ENCODE data around the gene RRP1B.

The RRP1B gene

GRCh38 chr21:43652616-43653015 is 6.7 kb upstream of the RRP1B start:
- no peak for ATAC-seq (ENCODE audit: low read depth)
- TF ChIP-seq CTCF (IDR thresholded peaks at IDR 0.05; ENCODE audit: poor library complexity, severe bottlenecking) = no peak

GRCh38 chr21:43653626-43654025 is 5.7 kb upstream of the RRP1B start:
- H3K4me3 ChIP-seq (ENCODE audit: severe bottlenecking) = no peak overlapping the region
- H3K27me3 ChIP-seq (ENCODE audit: insufficient read depth, poor library complexity, severe bottlenecking) = no peaks in the 10 kb centered on the region
- peaks cover 12% of the 10 kb centered on the region for H3K4me1 ChIP-seq (ENCODE audit: insufficient read depth, poor library complexity, severe bottlenecking)
- no peaks in the 10 kb centered on the region for H3K9me3 ChIP-seq (ENCODE audit: severe bottlenecking)
- DNase-seq (ENCODE audit: low spot score) (no peak), ATAC-seq (ENCODE audit: low read depth) (no peak)
- H3K27ac ChIP-seq (ENCODE audit: poor library complexity, severe bottlenecking) = no peak overlapping the region
- TF ChIP-seq CTCF (IDR thresholded peaks at IDR 0.05; ENCODE audit: poor library complexity, severe bottlenecking) = no peak
- H3K36me3 ChIP-seq (ENCODE audit: low read depth) = no peaks in the 10 kb centered on the region

More at GRCh38 chr21:43652616-43653015, 6.7 kb upstream of the RRP1B start:
- Histone ChIP-seq H3K9me3 (ENCODE audit: severe bottlenecking) (no peaks in the 10 kb centered on the region), H3K4me3 (ENCODE audit: severe bottlenecking) (no peak overlapping the region), H3K27ac (ENCODE audit: poor library complexity, severe bottlenecking) (no peak overlapping the region), H3K27me3 (ENCODE audit: insufficient read depth, poor library complexity, severe bottlenecking) (no peaks in the 10 kb centered on the region), H3K4me1 (ENCODE audit: insufficient read depth, poor library complexity, severe bottlenecking) (peaks cover 10% of the 10 kb centered on the region), H3K36me3 (ENCODE audit: low read depth) (no peaks in the 10 kb centered on the region)
- DNase-seq (ENCODE audit: low spot score) = no peak

- ATAC-seq (ENCODE audit: low read depth) (peak; percentile 29; the same call in 2 of the 3 replicates), DNase-seq (ENCODE audit: low spot score) (no peak)
- TF ChIP-seq CTCF (IDR thresholded peaks at IDR 0.05; ENCODE audit: poor library complexity, severe bottlenecking) = no peak
- Histone ChIP-seq H3K27ac (ENCODE audit: poor library complexity, severe bottlenecking) (peak overlapping the region; percentile 28), H3K4me3 (ENCODE audit: severe bottlenecking) (no peak overlapping the region), H3K4me1 (ENCODE audit: insufficient read depth, poor library complexity, severe bottlenecking) (peaks cover 17% of the 10 kb centered on the region), H3K9me3 (ENCODE audit: severe bottlenecking) (no peaks in the 10 kb centered on the region), H3K36me3 (ENCODE audit: low read depth) (no peaks in the 10 kb centered on the region), H3K27me3 (ENCODE audit: insufficient read depth, poor library complexity, severe bottlenecking) (no peaks in the 10 kb centered on the region)
Observed at GRCh38 chr21:43654806-43655489, 4.4 kb upstream of the RRP1B start.

GRCh38 chr21:43657355-43658087 is 1.8 kb upstream of the RRP1B start:
- Histone ChIP-seq H3K9me3 (ENCODE audit: severe bottlenecking) (no peaks in the 10 kb centered on the region), H3K27me3 (ENCODE audit: insufficient read depth, poor library complexity, severe bottlenecking) (no peaks in the 10 kb centered on the region), H3K4me1 (ENCODE audit: insufficient read depth, poor library complexity, severe bottlenecking) (peaks cover 22% of the 10 kb centered on the region), H3K36me3 (ENCODE audit: low read depth) (peaks cover 18% of the 10 kb centered on the region), H3K4me3 (ENCODE audit: severe bottlenecking) (no peak overlapping the region), H3K27ac (ENCODE audit: poor library complexity, severe bottlenecking) (no peak overlapping the region)
- TF ChIP-seq CTCF (IDR thresholded peaks at IDR 0.05; ENCODE audit: poor library complexity, severe bottlenecking) = no peak
- ATAC-seq (ENCODE audit: low read depth) (no peak), DNase-seq (ENCODE audit: low spot score) (no peak)

All from RWPE2 (cell line).